A549 (cell line): ENCODE data around the gene IGSF23.

ENCODE experiments used
- CBX2 ChIP-seq: fragments of 200-600 bp; sonication (generic); IDR thresholded peaks from 2 replicates; pipeline ENCODE4 v1.6.1; 2016; ENCODE audit warnings: low read depth, mild to moderate bottlenecking, borderline replicate concordance
- CBX8 ChIP-seq: fragments of 200-600 bp; sonication (generic); IDR thresholded peaks from 2 replicates; pipeline ENCODE4 v1.6.1; 2016
- CHD2 ChIP-seq: fragments of 150-350 bp; IDR thresholded peaks from 2 replicates; pipeline ENCODE4 v1.6.1; 2014; ENCODE audit warnings: low read length; ENCODE audit not compliant: partially characterized antibody
- CTCF ChIP-seq: fragments of >200 bp; sonication (Bioruptor Twin); formaldehyde crosslinking; IDR thresholded peaks from 3 replicates; pipeline ENCODE4 v1.5.1; 2016
- MYC ChIP-seq: IDR thresholded peaks from 2 replicates; pipeline ENCODE4 v1.6.1; 2012; ENCODE audit warnings: mild to moderate bottlenecking, inconsistent platforms, low read length, improper control_type of control experiment, borderline replicate concordance
- NR3C1 ChIP-seq: fragments of >200 bp; sonication (Bioruptor Twin); formaldehyde crosslinking; IDR thresholded peaks from 3 replicates; pipeline ENCODE4 v1.6.1; 2017
- POLR2AphosphoS2 ChIP-seq: conservative IDR thresholded peaks from 2 replicates; pipeline ENCODE4 v1.6.1; 2012; ENCODE audit warnings: low read length, improper control_type of control experiment, inconsistent platforms
- RAD21 ChIP-seq, 2 experiments: fragments of >200 bp in 1 of 2; sonication (Bioruptor Twin) in 1 of 2; formaldehyde crosslinking in 1 of 2; IDR thresholded peaks in 1 of 2; conservative IDR thresholded peaks in 1 of 2; 2 replicates in 1 of 2; 3 replicates in 1 of 2; pipeline ENCODE4 v1.6.1; 2012 to 2018; ENCODE audit warnings: inconsistent platforms in 1 of 2
- ZC3H11A ChIP-seq: fragments of 450-650 bp; IDR thresholded peaks from 2 replicates; pipeline ENCODE4 v1.6.1; 2014; ENCODE audit warnings: antibody characterized with exemption, mild to moderate bottlenecking
- ZFP36 ChIP-seq: fragments of 450-650 bp; IDR thresholded peaks from 2 replicates; pipeline ENCODE4 v1.6.1; 2014; ENCODE audit warnings: borderline replicate concordance; ENCODE audit not compliant: partially characterized antibody

GRCh38 chr19:44615863-44616247 is 2.5 kb downstream of the IGSF23 start:
- TF ChIP-seq NR3C1 (no peak), CTCF (no peak), POLR2AphosphoS2 (no peak), MYC (no peak), CBX2 (no peak), CHD2 (no peak), CBX8 (no peak), RAD21 (conservative IDR thresholded peaks at IDR 0.05 in 1 of 2, IDR thresholded peaks at IDR 0.05 in 1 of 2) (no peak), ZC3H11A (no peak), ZFP36 (no peak)
